Tibial artery (tissue), 4 donors: ENCODE measurements around the gene ABCF3.

Experiments used
- DNase-seq, 2 donors: peaks; one replicate each; pipeline ENCODE4 v3.0.0-alpha.2; 2019
- H3K27ac ChIP-seq, 2 donors: fragments of 200-600 bp; sonication (generic) in 1 of 2; 1 replicate in 1 of 2; 2 replicates in 1 of 2; pipeline ENCODE4 v1.5.1; 2018 to 2019; ENCODE audit warnings: mild to moderate bottlenecking in 1 of 2
- H3K27me3 ChIP-seq, 2 donors: fragments of 200-600 bp; sonication (generic) in 1 of 2; one replicate each; pipeline versions ENCODE4 v1.5.1 to v1.6.0; 2016 to 2019
- H3K36me3 ChIP-seq, 3 donors: fragments of 200-600 bp; sonication (generic) in 2 of 3; one replicate each; pipeline ENCODE4 v1.5.1; 2016 to 2019; ENCODE audit warnings: mild to moderate bottlenecking in 2 of 3
- H3K4me1 ChIP-seq, 4 donors: fragments of 200-600 bp; sonication (generic) in 2 of 4; 1 replicate in 3 of 4; 2 replicates in 1 of 4; pipeline ENCODE4 v1.5.1; 2016 to 2019
- H3K4me3 ChIP-seq, 2 donors: fragments of 200-600 bp; sonication (generic) in 1 of 2; 1 replicate in 1 of 2; 2 replicates in 1 of 2; pipeline ENCODE4 v1.5.1; 2018 to 2019; ENCODE audit warnings: mild to moderate bottlenecking in 2 of 2
- H3K9me3 ChIP-seq, 3 donors: fragments of 200-600 bp; sonication (generic) in 1 of 3; one replicate each; pipeline ENCODE4 v1.5.1; 2016 to 2019
- intact Hi-C: fragments of 100-400 bp; cut with DNase I; formaldehyde crosslinking; loops from one replicate; pipeline ENCODE4 v1.15.0; 2023; ENCODE audit warnings: low total_unique reads
- TF ChIP-seq, protein P1 (sequence below), 2 experiments: fragments of 200-600 bp in 1 of 2; fragments of 450-650 bp in 1 of 2; IDR thresholded peaks; one replicate each; pipeline ENCODE4 v1.5.1; 2017 to 2019; ENCODE audit warnings: antibody characterized with exemption in 2 of 2, mild to moderate bottlenecking in 1 of 2, moderate library complexity in 1 of 2

The ABCF3 gene

DNA sequence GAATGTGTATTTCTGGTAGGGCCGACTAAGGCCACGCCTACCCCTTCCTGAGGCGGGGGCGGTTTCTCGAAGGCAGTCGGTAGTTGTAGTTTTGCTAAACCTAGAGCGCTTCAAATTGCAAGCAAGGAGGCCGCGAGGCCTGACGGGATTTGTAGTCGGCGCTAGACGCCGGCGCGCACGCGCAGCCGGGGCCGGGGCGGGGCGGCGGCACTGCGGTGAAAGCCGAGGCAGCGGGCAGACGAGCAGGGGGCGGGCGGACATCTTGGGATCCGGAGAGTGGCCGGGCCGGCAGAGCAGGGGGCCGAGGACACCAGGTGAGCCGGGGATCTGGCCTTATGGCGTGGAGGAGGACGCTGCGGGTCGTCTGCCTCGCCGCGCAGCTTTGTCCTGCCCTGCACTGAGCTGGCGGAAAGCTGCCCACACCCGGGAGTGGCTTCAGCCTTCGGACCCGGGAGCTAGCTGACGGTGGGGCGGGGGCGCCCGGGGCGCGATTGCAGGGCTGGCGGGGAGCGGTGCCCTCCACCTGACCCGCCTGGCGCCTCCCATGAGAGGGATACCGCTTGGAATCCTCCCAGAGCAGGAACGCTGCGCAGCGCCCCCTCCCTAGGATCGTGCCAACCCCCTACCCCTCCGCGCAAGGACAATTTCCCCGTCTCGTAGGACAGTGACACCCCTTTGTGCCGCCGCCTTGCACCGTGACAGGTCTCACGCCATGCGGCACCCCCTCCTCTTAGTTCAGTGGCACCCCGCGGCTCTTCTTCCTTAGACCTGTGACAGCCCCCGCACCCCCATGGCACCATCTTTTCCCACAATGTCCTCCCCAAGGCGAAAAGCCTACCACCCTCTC, 11.1 kb upstream of the ABCF3 start, which contains the start of gene AP2M1:
Gene AP2M1 (plus strand): TSS at position 210 of the 847 bp plus-strand sequence. CDS start 2,139 bp downstream, outside the sequence.
- Histone ChIP-seq H3K4me1 (peaks cover 0 to 37% (median 28%) of the 10 kb centered on the region in 4 donors), H3K36me3 (peaks cover 43 to 65% (median 55%) of the 10 kb centered on the region in 3 donors)
- intact Hi-C loops, result loop anchor here (2.0 kb wide), 2 partner anchors 20 to 74 kb away; partner anchors contain the start of genes ALG3, DVL3 and EEF1AKMT4

DNA sequence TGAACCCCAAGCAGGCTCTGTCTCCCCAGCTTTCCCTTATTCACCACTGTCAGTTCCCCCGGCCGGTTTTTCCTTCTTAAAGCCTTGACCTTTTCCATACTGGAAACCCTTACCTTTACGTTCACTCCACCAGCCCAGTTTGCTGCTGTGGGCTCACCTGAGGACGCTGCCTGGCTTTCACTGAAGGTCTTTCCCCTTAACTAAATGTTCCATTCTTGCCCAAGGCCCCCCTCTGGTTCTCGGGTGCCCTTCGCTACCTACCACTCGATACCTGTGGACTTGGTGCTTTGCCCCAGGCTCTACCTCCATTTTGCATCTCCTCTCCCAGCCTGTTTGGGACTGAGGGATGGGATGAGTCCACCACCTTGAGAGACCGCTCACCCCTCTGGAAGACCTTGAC, 10.5 kb upstream of the ABCF3 start:
- TF ChIP-seq, protein P1, sequence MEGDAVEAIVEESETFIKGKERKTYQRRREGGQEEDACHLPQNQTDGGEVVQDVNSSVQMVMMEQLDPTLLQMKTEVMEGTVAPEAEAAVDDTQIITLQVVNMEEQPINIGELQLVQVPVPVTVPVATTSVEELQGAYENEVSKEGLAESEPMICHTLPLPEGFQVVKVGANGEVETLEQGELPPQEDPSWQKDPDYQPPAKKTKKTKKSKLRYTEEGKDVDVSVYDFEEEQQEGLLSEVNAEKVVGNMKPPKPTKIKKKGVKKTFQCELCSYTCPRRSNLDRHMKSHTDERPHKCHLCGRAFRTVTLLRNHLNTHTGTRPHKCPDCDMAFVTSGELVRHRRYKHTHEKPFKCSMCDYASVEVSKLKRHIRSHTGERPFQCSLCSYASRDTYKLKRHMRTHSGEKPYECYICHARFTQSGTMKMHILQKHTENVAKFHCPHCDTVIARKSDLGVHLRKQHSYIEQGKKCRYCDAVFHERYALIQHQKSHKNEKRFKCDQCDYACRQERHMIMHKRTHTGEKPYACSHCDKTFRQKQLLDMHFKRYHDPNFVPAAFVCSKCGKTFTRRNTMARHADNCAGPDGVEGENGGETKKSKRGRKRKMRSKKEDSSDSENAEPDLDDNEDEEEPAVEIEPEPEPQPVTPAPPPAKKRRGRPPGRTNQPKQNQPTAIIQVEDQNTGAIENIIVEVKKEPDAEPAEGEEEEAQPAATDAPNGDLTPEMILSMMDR (IDR thresholded peaks at IDR 0.05), result no peak
- Histone ChIP-seq H3K4me1 (peaks cover 0 to 37% (median 28%) of the 10 kb centered on the region in 4 donors), H3K27ac (peak overlapping the region; percentile 97 to 99), H3K27me3 (no peaks in the 10 kb centered on the region), H3K4me3 (peak overlapping the region; percentile 95 to 100), H3K36me3 (peaks cover 44 to 65% (median 55%) of the 10 kb centered on the region in 3 donors), H3K9me3 (no peaks in the 10 kb centered on the region)
- intact Hi-C loops, result loop anchor here (2.0 kb wide), 2 partner anchors 21 to 73 kb away; partner anchors contain the start of genes ALG3, DVL3 and EEF1AKMT4
- no peak for DNase-seq

More for the DNA sequence above, 11.1 kb upstream of the ABCF3 start, which contains the start of gene AP2M1:
- H3K27ac ChIP-seq, result peak within 1 kb of the TSS; percentile 97 to 99
- TF ChIP-seq, protein P1 (IDR thresholded peaks at IDR 0.05), result no peak
- DNase-seq, result peak; percentile 99
- no peaks in the 10 kb centered on the region for H3K9me3 ChIP-seq
- H3K4me3 ChIP-seq, result peak within 1 kb of the TSS; percentile 95 to 100
- no peaks in the 10 kb centered on the region for H3K27me3 ChIP-seq

DNA sequence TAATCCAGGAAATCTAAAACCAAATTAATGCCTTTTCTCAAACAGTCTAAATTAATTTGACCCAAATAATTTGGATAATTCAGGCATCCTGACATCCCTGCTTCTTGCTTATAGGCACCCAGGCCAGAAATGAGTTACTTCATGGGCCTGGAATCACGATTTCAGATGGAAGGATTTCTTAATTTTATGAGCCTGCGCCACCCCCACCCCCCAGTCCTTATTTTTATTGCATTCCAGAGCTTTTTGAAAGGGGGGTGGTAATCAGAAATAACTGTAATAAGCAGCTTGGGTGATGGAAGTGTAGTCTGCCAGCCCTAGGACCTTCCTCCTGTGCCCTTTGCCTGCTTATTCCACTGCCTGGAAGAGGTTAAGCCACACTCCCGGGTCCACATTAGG, 10.0 kb upstream of the ABCF3 start:
- H3K36me3 ChIP-seq, result peaks cover 46 to 65% (median 55%) of the 10 kb centered on the region in 3 donors
- no peak for DNase-seq
- intact Hi-C loops, result loop anchor here (2.0 kb wide), 2 partner anchors 21 to 73 kb away; partner anchors contain the start of genes ALG3, DVL3 and EEF1AKMT4
- H3K27ac ChIP-seq, result peak overlapping the region; percentile 97 to 99
- peaks cover 0 to 37% (median 28%) of the 10 kb centered on the region in 4 donors for H3K4me1 ChIP-seq
- TF ChIP-seq, protein P1 (IDR thresholded peaks at IDR 0.05), result no peak
- no peaks in the 10 kb centered on the region for H3K27me3 ChIP-seq
- no peaks in the 10 kb centered on the region for H3K9me3 ChIP-seq
- H3K4me3 ChIP-seq, result peak overlapping the region; percentile 95 to 100

DNA sequence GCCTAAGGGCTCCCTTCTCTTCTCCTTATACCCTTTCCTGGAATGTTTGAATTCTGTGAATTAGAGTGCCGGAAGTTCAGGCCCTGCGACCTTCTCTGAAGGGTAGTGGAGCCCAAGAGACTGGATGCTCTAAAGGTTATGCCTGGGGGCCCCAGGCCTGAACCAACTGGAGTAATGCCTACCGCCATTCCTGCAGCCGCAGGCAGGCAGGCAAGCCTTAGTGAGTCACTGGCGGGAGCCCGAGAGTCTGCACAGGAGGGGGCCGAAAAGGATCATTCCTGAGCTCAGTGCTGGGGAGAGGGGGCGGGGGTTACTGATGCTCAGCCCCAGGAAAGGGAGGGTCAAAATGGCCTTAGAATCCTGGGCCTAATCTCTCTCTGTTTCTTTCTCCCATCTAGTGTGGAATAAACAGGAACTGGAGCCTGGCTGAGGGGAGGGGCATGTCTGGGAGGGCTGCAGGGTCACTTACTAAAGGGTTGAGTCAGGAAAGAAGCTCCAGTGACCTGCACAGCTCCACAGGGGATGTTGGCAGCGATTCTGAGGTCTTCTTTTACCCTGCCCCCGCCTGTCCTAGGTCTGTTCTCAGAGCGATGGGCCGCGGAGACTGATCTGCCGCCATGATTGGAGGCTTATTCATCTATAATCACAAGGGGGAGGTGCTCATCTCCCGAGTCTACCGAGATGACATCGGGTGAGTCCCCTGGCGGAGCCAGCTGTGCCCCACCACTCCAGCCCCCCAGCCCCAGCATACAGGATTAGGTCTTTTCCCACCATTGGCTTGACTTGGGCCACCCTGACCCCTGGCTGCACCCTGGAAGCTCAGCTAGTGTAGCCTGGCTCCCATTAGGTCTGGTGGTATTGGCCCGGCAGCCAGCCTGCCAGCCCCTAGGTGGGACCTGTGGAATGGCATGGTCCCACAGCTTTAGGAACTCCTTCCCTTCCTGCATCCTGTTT, 9.3 kb upstream of the ABCF3 start:
- TF ChIP-seq, protein P1 (IDR thresholded peaks at IDR 0.05), result no peak
- intact Hi-C loops, result no loop called here
- Histone ChIP-seq H3K36me3 (peaks cover 46 to 65% (median 55%) of the 10 kb centered on the region in 3 donors), H3K9me3 (no peaks in the 10 kb centered on the region), H3K27ac (peak overlapping the region; percentile 97 to 99), H3K4me1 (peaks cover 0 to 37% (median 28%) of the 10 kb centered on the region in 4 donors), H3K4me3 (peak overlapping the region; percentile 95 to 100), H3K27me3 (no peaks in the 10 kb centered on the region)
- DNase-seq, result peak; percentile 82 to 89

DNA sequence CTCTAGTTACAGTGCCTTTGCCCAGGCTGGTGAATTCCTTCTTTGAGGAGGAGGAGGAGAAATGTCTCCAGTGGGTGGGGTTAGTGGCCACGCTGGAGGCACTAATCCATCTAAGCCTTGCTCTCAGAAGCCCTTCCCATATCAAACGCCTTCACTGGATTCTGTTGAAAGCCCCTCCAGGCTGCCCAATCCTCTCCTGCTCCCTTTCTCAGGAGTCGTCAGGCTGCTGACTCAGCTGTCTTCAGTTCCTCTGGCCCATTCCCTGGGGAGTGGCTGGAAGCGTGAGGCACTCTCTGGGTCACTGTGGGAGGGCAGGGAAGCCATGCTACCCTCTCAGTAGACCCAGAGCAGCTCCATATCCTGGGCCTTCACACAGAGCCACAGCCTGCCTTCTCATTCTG, 8.7 kb upstream of the ABCF3 start:
- Histone ChIP-seq H3K27ac (peak overlapping the region; percentile 97 to 99), H3K36me3 (peaks cover 50 to 65% (median 56%) of the 10 kb centered on the region in 3 donors), H3K27me3 (no peaks in the 10 kb centered on the region), H3K4me3 (peak overlapping the region; percentile 95 to 100), H3K9me3 (no peaks in the 10 kb centered on the region), H3K4me1 (peaks cover 0 to 37% (median 28%) of the 10 kb centered on the region in 4 donors)
- intact Hi-C loops, result no loop called here
- DNase-seq, result no peak
- TF ChIP-seq, protein P1 (IDR thresholded peaks at IDR 0.05), result no peak
